Hematopoietic multipotent progenitor cell treated with erythropoietin and hydrocortisone succinate and interleukin-3 and kit ligand, for 4 days (in vitro differentiated cells): ENCODE measurements around the gene C1orf159.

Experiments
- DNase-seq: peaks from one replicate; pipeline ENCODE4 v3.0.0-alpha.2; 2015

Gene C1orf159

GRCh38 chr1:1049318-1050165 is 66.3 kb downstream of the C1orf159 start:
- no peak for DNase-seq

DNA sequence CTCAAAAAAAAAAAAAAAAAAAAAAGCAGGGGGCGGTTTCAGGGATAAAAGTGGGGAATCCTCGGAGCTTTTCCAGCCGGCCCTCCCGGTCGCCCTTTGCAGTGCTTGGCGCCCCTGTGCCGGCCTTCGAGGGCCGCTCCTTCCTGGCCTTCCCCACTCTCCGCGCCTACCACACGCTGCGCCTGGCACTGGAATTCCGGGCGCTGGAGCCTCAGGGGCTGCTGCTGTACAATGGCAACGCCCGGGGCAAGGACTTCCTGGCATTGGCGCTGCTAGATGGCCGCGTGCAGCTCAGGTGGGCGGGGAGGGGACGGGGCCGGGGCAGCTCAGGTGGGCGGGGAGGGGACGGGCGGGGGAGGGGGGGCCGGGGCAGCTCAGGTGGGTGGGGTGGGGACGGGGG is 67.1 kb downstream of the C1orf159 start:
- DNase-seq: no peak

- DNase-seq: no peak
Measured at GRCh38 chr1:1047963-1048362, 67.9 kb downstream of the C1orf159 start.

- DNase-seq: no peak
Measured at GRCh38 chr1:1047407-1047806, 68.5 kb downstream of the C1orf159 start.

DNA sequence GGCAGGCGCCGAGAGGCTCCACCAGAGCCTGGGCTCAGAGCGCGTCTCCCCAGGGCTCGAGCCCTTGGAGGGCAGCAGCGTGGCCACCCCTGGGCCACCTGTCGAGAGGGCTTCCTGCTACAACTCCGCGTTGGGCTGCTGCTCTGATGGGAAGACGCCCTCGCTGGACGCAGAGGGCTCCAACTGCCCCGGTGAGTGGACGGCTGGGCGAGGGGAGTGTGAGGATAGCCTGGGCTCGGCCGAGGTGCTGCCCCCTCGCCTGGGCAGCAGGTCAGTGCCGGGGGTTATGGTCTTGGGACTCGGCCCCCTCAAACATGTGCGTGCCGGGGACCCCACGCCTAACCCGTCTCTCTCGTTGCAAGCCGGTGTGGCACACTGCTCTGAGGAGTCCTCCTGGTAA is 69.1 kb downstream of the C1orf159 start:
- no peak for DNase-seq

- no peak for DNase-seq
Measured at GRCh38 chr1:1046243-1046642, 69.6 kb downstream of the C1orf159 start.

DNA sequence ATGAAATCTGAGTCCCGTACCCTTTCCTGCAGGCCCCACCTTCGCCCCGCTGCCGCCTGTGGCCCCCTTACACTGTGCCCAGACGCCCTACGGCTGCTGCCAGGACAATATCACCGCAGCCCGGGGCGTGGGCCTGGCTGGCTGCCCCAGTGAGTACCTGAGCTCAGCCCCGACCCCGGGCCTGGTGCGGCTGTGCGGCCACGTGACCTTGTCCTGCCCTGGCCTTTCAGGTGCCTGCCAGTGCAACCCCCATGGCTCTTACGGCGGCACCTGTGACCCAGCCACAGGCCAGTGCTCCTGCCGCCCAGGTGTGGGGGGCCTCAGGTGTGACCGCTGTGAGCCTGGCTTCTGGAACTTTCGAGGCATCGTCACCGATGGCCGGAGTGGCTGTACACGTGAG is 70.8 kb downstream of the C1orf159 start:
- no peak for DNase-seq

- DNase-seq: no peak
Measured at GRCh38 chr1:1044455-1045078, 71.3 kb downstream of the C1orf159 start.

- DNase-seq: no peak
Measured at GRCh38 chr1:1043921-1044320, 72.0 kb downstream of the C1orf159 start.

- DNase-seq: no peak
Measured at GRCh38 chr1:1043411-1043810, 72.5 kb downstream of the C1orf159 start.

- DNase-seq: no peak
Measured at GRCh38 chr1:1042835-1043234, 73.1 kb downstream of the C1orf159 start.

- DNase-seq: no peak
Measured at GRCh38 chr1:1041873-1042272, 74.0 kb downstream of the C1orf159 start.

DNA sequence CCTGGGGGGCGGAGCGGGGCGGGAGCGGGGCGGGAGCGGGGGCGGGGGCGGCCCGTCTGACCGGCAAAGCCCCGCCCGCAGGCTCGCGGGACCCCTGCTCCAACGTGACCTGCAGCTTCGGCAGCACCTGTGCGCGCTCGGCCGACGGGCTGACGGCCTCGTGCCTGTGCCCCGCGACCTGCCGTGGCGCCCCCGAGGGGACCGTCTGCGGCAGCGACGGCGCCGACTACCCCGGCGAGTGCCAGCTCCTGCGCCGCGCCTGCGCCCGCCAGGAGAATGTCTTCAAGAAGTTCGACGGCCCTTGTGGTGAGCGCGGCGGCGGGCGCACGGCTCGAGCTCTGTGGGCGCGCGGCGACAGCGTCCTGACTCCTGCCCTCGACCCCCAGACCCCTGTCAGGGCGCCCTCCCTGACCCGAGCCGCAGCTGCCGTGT is 74.8 kb downstream of the C1orf159 start:
- DNase-seq: no peak

GRCh38 chr1:1040004-1040991 is 75.6 kb downstream of the C1orf159 start:
- DNase-seq: peak; percentile 87

- peak; percentile 49 for DNase-seq
Measured at GRCh38 chr1:1039145-1039910, 76.6 kb downstream of the C1orf159 start.

DNA sequence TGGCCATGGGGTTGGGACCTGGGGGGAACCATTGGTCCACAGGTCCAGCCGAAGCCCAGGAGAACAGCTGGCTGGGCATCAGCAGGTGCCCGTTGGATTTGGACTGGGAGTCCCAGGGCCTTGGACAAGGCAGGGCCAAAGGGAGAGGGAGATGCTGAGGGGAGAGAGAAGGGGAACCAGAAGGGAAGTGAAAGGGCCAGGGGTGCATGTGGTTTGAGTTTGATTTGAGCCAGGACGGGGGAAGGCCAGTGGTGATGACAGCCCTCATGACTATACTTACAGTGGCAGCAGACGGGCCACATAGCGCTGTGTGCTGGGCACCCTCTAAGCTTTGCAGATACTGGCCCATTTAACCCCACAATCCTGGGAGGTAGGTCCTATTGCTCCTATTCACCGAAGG is 77.2 kb downstream of the C1orf159 start:
- peak; percentile 43 for DNase-seq

DNA sequence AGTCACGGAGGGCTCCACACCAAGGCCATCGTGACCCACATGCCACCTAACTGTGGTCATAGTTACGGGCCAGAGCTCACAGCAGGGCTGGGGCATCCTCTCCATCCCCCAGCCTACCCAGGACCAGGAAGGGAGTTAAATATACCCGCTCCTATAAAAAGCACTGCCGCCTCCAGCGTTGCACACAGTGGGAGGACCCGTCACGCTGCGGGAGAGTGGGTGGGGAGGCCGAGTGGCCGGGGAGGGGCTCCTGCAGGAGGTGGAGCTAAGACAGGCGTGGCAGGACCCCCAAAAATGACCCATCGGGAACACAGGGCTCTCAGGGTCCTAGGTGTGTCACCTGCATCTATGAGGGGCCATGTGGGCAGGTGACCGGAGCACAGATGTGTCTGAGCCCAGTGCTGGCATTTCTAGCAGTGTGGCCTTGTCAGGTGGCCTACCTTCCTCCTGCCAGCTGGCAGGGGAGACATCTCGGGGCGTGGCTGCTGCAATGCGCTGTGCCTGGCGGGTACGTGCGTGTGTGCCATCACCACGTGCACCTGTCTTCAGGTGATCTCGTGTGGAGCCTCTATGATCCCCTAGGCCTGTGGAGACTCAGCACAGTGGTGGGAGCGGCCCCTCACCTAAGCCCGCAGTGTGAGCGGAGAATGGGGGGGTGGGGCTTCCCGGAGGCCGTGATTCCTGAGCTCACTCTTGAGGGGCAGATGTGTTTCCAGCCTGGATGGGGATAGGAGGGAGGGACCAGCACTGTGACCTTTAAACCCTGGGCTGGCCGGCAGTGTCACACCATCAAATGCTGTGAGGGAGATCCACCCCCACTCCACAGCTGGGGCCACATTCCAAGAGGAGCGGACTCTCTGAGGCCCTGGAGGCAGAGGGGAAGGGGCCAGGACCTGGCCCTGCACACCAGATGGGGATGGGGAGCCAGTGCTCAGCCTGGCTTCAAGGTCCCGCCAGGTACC is 78.2 kb downstream of the C1orf159 start:
- DNase-seq: no peak

- DNase-seq: peak; percentile 31
Measured at GRCh38 chr1:1035291-1035943, 80.5 kb downstream of the C1orf159 start.

DNA sequence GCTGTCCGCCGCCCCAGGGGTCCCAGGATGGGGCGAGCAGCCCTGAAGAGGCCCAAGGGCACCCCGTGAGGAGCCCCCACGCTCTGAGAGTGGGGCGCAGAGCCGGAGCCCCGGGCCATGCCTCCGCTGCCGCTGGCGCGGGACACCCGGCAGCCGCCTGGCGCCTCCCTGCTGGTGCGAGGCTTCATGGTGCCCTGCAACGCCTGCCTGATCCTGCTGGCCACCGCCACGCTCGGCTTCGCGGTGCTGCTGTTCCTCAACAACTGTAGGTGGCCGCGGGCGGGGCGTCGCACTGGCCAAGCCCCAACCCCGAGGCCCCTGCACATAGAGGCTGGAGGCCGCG is 81.5 kb downstream of the C1orf159 start:
- peak; percentile 47 for DNase-seq

- DNase-seq: no peak
Measured at GRCh38 chr1:1033731-1034438, 82.0 kb downstream of the C1orf159 start.
